Measurements from ENCODE around the gene BBX. TPM values are rescaled to one million over a fixed set of nuclear protein-coding genes. Genes with fewer than 3 reads are reported as not detected.

BBX gene
- total and polyA plus RNA-seq, 2 of the 4 experiments (the other 2 are of a cell fraction): 13.6 to 107 TPM

DNA sequence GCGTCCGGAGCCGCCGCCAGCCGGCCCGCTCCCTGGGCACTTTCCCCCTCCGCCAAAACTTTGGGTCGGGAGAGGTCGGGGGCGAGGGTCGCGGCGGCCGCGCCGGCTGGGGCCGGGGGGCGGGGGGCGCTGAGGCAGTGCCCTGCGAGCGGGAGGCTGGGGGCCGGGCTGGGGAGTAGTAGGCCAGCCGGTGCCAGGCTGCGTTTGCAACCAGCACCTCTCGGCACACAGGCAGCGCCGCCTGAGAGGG is 452 bp downstream of the BBX start:
- Histone ChIP-seq H3K4me3 (ENCODE audit: insufficient read depth, low read depth, low read length) (peak overlapping the region; percentile 87), H4K91ac (ENCODE audit: insufficient read depth, low read depth, low read length) (no peak overlapping the region), H3K27ac (ENCODE audit: insufficient read depth, low read length) (peak overlapping the region; percentile 91), H3K9me3 (ENCODE audit: control insufficient read depth, insufficient read depth, low read length) (no peaks in the 10 kb centered on the region), H2BK120ac (ENCODE audit: low read depth, low read length) (0 out of 2 replicates have a peak overlapping the region, but pooled peaks have one; percentile 1), H4K20me1 (ENCODE audit: insufficient read depth, low read length) (no peaks in the 10 kb centered on the region), H3K23ac (ENCODE audit: low read depth, low read length) (no peak overlapping the region), H3K9ac (ENCODE audit: low read depth, low read length) (peak overlapping the region; percentile 84), H3K18ac (ENCODE audit: low read depth, low read length) (no peak overlapping the region), H3K4ac (ENCODE audit: low read depth, low read length) (peak overlapping the region; percentile 79; the same call in 1 of the 2 replicates), H4K5ac (ENCODE audit: low read depth, low read length) (no peak overlapping the region), H3K36me3 (ENCODE audit: control insufficient read depth, insufficient read depth, low read length) (no peaks in the 10 kb centered on the region), H2AFZ (replicated peaks; ENCODE audit: low read length, poor library complexity) (peak overlapping the region; percentile 96), H3K4me1 (ENCODE audit: control insufficient read depth, insufficient read depth, low read length) (no peaks in the 10 kb centered on the region), H2BK15ac (ENCODE audit: low read depth, low read length) (no peak overlapping the region), H2AK5ac (ENCODE audit: low read depth, low read length) (no peak overlapping the region), H4K8ac (ENCODE audit: low read depth in 2 of 2, low read length in 2 of 2) (peak overlapping the region; percentile 23 to 91; a peak in 2 of 4 replicates), H3K56ac (ENCODE audit: extremely low read depth, insufficient read depth, low read length) (peak overlapping the region; percentile 33; the same call in 1 of the 2 replicates), H3K9me1 (ENCODE audit: insufficient read depth, low read length) (no peaks in the 10 kb centered on the region), H2BK5ac (ENCODE audit: low read depth, low read length, poor library complexity, severe bottlenecking) (peak overlapping the region; percentile 89), H2BK20ac (ENCODE audit: low read depth, low read length) (no peak overlapping the region), H3K4me2 (ENCODE audit: low read depth, low read length) (no peak overlapping the region), H2AK9ac (replicated peaks; ENCODE audit: low read depth, low read length, poor library complexity) (peak overlapping the region; percentile 57), H3K14ac (replicated peaks; ENCODE audit: low read depth, low read length) (no peak overlapping the region), H3K27me3 (ENCODE audit: control insufficient read depth, insufficient read depth, low read length) (no peaks in the 10 kb centered on the region), H3K79me1 (ENCODE audit: low read depth in 1 of 2, low read length in 2 of 2) (peaks cover 11 to 26% of the 10 kb centered on the region in 2 experiments)
- dilution Hi-C loops (cut with HindIII; ENCODE audit: low sequenced_read_pairs, unreplicated experiment) (no loop called here), in situ Hi-C loops (cut with MboI; ENCODE audit: low sequenced_read_pairs) (no loop called here), intact Hi-C loops (cut with micrococcal nuclease) (loop anchor here (2.0 kb wide), 1 partner anchor 252 kb away; no protein-coding TSS in a partner anchor)
- no TSS peak for BruUV-seq (replicated peaks)
- DNase-seq (no peak), ATAC-seq (ENCODE audit: low read depth) (peak; percentile 49)
- CTCF ChIA-PET: no interaction called here
- WGBS, 2 experiments (ENCODE audit: extremely low coverage in 2 of 2, insufficient read length in 1 of 2): 0% methylated on average over 13 of the region's 27 CpGs; no CpG with 5 or more reads in 1 of the 2 experiments
- no peak for TF ChIP-seq BHLHE40 (IDR thresholded peaks at IDR 0.05; ENCODE audit: low read depth, low read length)
- TF ChIP-seq, protein P1, sequence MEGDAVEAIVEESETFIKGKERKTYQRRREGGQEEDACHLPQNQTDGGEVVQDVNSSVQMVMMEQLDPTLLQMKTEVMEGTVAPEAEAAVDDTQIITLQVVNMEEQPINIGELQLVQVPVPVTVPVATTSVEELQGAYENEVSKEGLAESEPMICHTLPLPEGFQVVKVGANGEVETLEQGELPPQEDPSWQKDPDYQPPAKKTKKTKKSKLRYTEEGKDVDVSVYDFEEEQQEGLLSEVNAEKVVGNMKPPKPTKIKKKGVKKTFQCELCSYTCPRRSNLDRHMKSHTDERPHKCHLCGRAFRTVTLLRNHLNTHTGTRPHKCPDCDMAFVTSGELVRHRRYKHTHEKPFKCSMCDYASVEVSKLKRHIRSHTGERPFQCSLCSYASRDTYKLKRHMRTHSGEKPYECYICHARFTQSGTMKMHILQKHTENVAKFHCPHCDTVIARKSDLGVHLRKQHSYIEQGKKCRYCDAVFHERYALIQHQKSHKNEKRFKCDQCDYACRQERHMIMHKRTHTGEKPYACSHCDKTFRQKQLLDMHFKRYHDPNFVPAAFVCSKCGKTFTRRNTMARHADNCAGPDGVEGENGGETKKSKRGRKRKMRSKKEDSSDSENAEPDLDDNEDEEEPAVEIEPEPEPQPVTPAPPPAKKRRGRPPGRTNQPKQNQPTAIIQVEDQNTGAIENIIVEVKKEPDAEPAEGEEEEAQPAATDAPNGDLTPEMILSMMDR (conservative IDR thresholded peaks at IDR 0.05; ENCODE audit: low read depth, low read length): no peak
- TF ChIP-seq SMC3 (IDR thresholded peaks at IDR 0.05; ENCODE audit: low read depth, low read length): no peak
- TF ChIP-seq MAFK (IDR thresholded peaks at IDR 0.05; ENCODE audit: low read depth, low read length): no peak
- TF ChIP-seq FOS (IDR thresholded peaks at IDR 0.05; ENCODE audit: low read depth, low read length): no peak
- TF ChIP-seq USF2 (IDR thresholded peaks at IDR 0.05; ENCODE audit: low read depth, low read length): no peak
- TF ChIP-seq POLR2A (IDR thresholded peaks at IDR 0.05; ENCODE audit: low read depth, low read length): no peak
- no peak for TF ChIP-seq RCOR1 (IDR thresholded peaks at IDR 0.05; ENCODE audit: insufficient replicate concordance, low read length)
- no peak for TF ChIP-seq MXI1 (IDR thresholded peaks at IDR 0.05; ENCODE audit: borderline replicate concordance, low read depth, low read length)
- no peak for TF ChIP-seq RFX5 (IDR thresholded peaks at IDR 0.05; ENCODE audit: low read depth, low read length)
- TF ChIP-seq CHD1 (IDR thresholded peaks at IDR 0.05; ENCODE audit: low read depth, low read length): no peak
- TF ChIP-seq NFE2L2 (IDR thresholded peaks at IDR 0.05; ENCODE audit: low read depth, low read length): no peak
- no peak for TF ChIP-seq CEBPB (IDR thresholded peaks at IDR 0.05; ENCODE audit: low read depth, low read length)
- TF ChIP-seq MAZ (IDR thresholded peaks at IDR 0.05; ENCODE audit: borderline replicate concordance, low read depth, low read length): no peak
- POLR2A ChIA-PET (ENCODE audit: unreplicated experiment): no interaction called here

Measured in IMR-90 (cell line).